ENCODE measurements around the gene PTRHD1. TPM values are rescaled to one million over a fixed set of nuclear protein-coding genes. Genes with fewer than 3 reads are reported as not detected.
A peak's percentile ranks its signal among the peaks of the same experiment; 100 is the strongest.

The PTRHD1 gene
- total and polyA plus RNA-seq, 8 donors, result 8.4 to 41.0 (median 22.8) TPM

DNA sequence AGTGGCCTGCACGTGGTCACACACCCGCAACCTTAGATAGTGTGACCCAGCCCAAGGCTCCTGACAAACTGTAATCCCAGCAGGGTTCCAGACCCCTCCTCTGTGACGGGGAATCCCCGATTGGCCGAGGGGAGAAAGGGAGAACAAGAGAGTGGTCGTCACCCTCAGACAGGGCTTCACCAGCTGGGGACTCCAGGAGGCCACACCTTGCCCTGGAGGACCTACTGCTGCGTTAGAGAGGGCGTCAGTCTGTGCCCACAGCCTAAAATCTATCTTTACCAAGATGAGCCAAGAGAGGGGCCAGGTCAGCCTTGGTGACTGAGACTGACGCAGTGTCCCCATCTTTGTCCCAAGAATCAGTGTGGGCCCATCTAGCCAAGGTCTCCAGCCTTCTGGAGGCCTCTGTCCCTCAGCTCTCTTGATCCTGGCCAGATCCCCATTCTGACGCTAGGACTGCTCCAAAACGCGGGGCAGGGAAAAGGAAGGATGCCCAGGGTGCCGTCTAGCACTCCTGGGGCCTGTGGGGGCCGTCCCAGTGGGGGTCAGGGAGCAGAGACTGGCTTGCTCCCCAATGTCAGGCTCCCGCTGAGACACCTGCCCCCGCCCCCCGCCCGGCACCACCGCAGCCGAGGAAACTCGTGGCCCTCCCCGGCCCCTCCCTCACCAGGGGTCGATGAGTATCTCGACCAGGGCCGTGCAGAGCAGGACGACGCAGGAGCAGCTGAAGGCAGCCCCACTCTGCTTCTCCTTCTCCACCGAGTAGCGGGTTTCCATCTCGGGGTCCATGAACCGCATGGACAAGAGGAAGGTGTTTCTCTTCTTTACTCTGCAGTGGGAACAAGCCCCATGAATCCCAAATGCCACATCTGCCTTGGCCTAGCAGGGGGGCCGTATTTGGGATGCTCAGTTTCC, 40.9 kb upstream of the PTRHD1 start:
- DNase-seq, result no peak
- TF ChIP-seq EP300 (IDR thresholded peaks at IDR 0.05) (no peak), POLR2AphosphoS5 (IDR thresholded peaks at IDR 0.05) (no peak)
- TF ChIP-seq, protein P1, sequence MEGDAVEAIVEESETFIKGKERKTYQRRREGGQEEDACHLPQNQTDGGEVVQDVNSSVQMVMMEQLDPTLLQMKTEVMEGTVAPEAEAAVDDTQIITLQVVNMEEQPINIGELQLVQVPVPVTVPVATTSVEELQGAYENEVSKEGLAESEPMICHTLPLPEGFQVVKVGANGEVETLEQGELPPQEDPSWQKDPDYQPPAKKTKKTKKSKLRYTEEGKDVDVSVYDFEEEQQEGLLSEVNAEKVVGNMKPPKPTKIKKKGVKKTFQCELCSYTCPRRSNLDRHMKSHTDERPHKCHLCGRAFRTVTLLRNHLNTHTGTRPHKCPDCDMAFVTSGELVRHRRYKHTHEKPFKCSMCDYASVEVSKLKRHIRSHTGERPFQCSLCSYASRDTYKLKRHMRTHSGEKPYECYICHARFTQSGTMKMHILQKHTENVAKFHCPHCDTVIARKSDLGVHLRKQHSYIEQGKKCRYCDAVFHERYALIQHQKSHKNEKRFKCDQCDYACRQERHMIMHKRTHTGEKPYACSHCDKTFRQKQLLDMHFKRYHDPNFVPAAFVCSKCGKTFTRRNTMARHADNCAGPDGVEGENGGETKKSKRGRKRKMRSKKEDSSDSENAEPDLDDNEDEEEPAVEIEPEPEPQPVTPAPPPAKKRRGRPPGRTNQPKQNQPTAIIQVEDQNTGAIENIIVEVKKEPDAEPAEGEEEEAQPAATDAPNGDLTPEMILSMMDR (IDR thresholded peaks at IDR 0.05), result no peak
- 92 to 94% (median 93%) methylated on average over 24 to 32 of the region's 32 CpGs for WGBS, 5 donors

DNA sequence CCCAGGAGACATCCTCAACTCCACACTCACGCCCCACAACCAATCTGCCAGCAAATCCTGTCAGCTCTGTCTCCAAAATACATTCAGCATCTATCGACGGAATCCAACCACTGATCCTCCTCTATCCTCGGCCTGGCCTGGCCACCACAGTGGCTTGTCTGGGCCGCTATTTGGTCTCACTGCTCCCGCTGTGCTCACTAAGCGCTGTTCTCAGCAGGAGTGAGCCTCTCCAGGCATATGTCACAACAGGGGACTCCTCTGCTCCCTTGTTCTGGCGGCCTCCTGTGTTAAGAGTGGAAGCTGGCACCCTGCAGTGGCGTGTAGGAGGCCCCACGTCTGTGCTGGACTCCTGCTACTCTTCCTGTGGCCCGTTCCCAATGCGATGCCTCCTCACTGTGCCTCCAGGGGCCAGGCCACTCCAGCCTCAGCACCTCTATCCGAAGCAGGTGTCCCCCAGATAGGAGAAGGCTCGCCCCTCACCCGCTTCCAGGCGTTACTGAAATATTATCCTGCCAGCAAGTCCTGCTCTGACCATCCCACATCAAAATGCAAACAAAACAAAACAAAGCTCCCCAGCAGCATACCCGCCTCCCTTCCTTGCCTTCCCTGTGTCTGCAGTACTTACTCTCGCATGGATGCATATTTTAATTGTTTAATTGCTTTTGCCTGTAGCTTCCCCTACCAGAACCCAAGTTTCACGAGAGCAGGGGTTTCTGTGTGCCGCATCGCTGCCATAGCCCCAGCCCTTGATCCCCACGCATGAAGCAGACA, 39.9 kb upstream of the PTRHD1 start:
- H3K36me3 ChIP-seq, result peaks cover 0 to 62% (median 53%) of the 10 kb centered on the region in 4 donors
- peaks cover 0 to under 1% (median 0%) of the 10 kb centered on the region in 4 donors for H3K4me1 ChIP-seq
- H3K9me3 ChIP-seq, result no peaks in the 10 kb centered on the region
- TF ChIP-seq POLR2A (IDR thresholded peaks at IDR 0.05), result no peak
- no peak for TF ChIP-seq EP300 (IDR thresholded peaks at IDR 0.05)
- TF ChIP-seq, protein P1 (IDR thresholded peaks at IDR 0.05), result no peak
- TF ChIP-seq POLR2AphosphoS5 (IDR thresholded peaks at IDR 0.05), result no peak
- WGBS, 5 donors, result 81 to 90% (median 83%) methylated on average over 21 to 22 of the region's 22 CpGs
- no peak for DNase-seq
- H3K27ac ChIP-seq, result no peak overlapping the region
- no peak overlapping the region for H3K4me3 ChIP-seq
- no peaks in the 10 kb centered on the region for H3K27me3 ChIP-seq
- intact Hi-C loops (cut with DNase I; ENCODE audit: low total_unique reads), result no loop called here

More for the DNA sequence above, 40.9 kb upstream of the PTRHD1 start:
- H3K4me3 ChIP-seq, result no peak overlapping the region
- H3K27ac ChIP-seq, result no peak overlapping the region
- no peaks in the 10 kb centered on the region for H3K9me3 ChIP-seq
- no peaks in the 10 kb centered on the region for H3K4me1 ChIP-seq
- H3K27me3 ChIP-seq, result no peaks in the 10 kb centered on the region
- intact Hi-C loops (cut with DNase I; ENCODE audit: low total_unique reads), result no loop called here
- H3K36me3 ChIP-seq, result peaks cover 0 to 70% (median 60%) of the 10 kb centered on the region in 4 donors

DNA sequence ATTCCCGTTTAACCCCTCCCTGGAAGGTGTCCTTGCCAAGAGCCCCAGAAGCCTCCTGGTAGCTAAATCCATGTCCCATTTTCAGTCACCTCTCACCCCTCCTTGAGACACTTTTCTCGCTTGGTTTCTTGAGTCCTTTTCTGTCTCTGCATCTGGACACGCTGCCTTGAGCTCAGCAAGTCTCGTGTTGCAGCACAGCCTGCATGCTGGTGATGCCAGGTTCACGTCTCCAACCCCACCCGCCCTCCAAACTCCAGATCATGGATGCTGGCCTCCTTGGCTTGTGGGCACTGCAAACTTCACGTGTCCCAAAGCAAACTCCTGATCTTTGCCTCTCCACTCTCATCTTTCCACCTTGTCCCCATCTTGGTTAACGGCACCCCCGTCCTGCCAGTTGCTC, 39.3 kb upstream of the PTRHD1 start:
- TF ChIP-seq POLR2AphosphoS5 (IDR thresholded peaks at IDR 0.05) (no peak), EP300 (IDR thresholded peaks at IDR 0.05) (no peak)
- Histone ChIP-seq H3K36me3 (peaks cover 0 to 56% (median 48%) of the 10 kb centered on the region in 4 donors), H3K4me3 (no peak overlapping the region), H3K4me1 (peaks cover 4 to 6% (median 5%) of the 10 kb centered on the region in 4 donors), H3K27me3 (no peaks in the 10 kb centered on the region), H3K27ac (no peak overlapping the region), H3K9me3 (no peaks in the 10 kb centered on the region)
- no peak for DNase-seq
- 72 to 80% (median 74%) methylated on average over 9 of the region's 9 CpGs for WGBS, 5 donors
- intact Hi-C loops (cut with DNase I; ENCODE audit: low total_unique reads), result no loop called here

DNA sequence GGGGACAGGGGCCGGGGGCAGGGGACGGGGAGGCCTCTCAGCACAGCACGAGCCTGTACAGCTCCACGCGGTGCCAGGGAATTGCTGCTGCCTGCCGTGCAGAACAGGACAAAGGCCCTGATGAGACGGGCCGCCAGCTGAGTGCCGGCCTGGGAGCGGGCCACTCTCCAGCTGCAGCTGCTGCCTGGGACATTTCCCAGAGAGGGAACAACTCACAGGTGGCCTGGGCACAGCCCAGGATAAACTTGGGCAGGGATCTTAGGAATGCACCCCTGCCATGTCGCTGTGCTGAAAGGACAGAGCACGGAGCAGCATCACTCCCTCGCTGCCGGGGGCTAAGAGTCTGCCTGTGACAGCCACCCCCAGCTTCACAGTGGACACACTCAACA, 38.9 kb upstream of the PTRHD1 start:
- peaks cover 0 to 51% (median 44%) of the 10 kb centered on the region in 4 donors for H3K36me3 ChIP-seq
- TF ChIP-seq POLR2AphosphoS5 (IDR thresholded peaks at IDR 0.05), result no peak
- TF ChIP-seq EP300 (IDR thresholded peaks at IDR 0.05), result no peak
- TF ChIP-seq, protein P1 (IDR thresholded peaks at IDR 0.05), result no peak
- no peak for TF ChIP-seq POLR2A (IDR thresholded peaks at IDR 0.05)
- intact Hi-C loops (cut with DNase I; ENCODE audit: low total_unique reads), result no loop called here
- 49 to 67% (median 62%) methylated on average over 13 to 14 of the region's 14 CpGs for WGBS, 5 donors
- H3K4me1 ChIP-seq, result peaks cover 8 to 11% (median 9%) of the 10 kb centered on the region in 4 donors
- no peak overlapping the region for H3K4me3 ChIP-seq
- no peak overlapping the region for H3K27ac ChIP-seq
- no peaks in the 10 kb centered on the region for H3K27me3 ChIP-seq
- H3K9me3 ChIP-seq, result no peaks in the 10 kb centered on the region
- DNase-seq, result peak; percentile 46 to 67

Data from stomach (tissue), 9 donors.